Stimulated activated CD4-positive, alpha-beta T cell treated with anti-CD3 and anti-CD28 coated beads, Interleukin-4, amount 100 ng/mL, for 24 hours (primary cell): ENCODE measurements around the gene FAHD2A.
"Not testable (repeated sequence)": the region's sequence is repeated elsewhere in the genome, so short reads cannot be mapped to it uniquely, and the experiment has no call there.

Experiments used
- DNase-seq: peaks from one replicate; pipeline ENCODE4 v3.0.0-alpha.2; 2020

FAHD2A gene

DNA sequence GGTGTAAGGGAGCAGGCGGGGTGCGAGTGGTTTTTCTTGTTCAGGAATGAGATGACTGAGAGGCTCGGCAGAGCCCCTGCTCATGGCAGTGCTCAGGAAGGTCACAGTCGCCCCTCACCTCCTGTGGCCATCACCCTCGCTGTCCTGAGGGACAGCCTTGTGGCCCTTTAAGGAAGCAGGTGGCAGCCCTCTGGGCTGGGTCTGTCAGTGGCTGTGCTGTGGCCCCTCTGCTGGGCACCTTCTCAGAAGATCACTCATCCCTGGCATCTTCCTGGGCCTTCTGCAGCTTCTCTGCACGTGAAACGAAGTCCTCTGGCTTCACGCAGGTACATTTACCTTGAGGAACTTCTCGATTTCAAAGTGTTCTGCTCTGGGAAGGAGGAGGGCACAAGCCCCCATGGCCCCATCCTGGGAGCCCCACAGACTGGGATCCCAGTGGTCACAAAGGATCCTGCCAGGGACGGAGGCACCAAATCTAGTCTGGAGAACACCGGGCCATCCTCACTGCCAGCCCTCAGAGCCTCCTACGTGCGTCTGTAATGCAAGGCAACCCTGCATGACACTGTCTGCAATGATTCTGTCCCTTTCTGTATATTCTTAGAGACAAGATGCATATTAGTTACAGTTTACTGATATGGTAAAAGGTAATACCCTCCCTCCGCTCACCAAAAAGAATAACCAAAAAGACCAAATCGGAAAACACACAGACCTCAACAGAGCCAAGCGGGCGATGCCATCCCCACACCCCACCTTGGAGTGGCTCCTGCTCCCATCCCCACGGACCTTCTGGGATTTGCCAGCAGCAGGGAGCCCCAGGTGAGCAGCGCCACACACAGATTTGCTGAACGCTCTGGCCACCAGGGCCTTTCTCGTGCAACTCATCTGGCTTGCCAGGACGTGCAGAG lies 25.9 kb upstream of the FAHD2A start:
- DNase-seq: no peak

DNA sequence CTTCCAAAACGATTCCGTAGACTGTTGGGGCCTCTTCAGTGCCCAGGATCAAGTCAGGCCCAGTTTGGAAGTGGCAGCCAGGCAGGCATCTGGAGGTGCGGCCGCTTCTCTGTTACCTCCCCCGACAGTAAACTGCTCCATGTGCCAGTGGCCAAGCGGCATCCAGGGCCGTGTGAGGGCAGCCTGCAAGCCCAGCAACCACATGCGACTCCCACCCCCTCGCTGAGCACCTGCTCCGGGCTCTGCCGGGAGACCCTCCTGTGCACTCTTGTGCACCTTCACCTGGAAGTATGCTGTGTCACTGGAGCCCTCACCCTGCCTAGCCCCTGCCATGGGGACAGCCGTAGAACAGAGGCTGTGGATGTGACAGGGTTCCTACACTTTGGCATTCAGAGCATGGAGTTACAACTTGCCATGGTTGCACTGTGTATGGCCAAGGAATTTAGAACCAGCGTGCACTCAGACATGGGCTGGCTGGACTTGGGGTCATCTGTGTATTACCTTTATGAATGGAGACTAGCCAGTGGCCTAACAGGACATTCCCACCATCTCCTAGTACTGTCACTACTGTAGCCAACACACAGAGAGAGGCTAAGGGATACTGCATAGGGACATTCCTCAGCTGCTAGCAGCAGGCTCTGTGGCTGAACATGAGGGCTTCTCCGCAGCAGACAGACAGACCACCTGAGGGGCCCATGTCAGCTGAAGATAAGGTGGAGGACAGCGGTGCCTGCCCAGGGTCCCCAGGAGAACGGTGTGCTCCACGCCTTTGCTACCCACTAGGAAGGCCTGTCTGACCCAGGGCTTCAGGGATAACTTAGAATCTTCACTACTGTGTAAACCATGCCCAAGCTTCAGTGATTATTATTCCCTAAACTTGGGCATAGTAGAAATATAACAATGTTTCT lies 25.0 kb upstream of the FAHD2A start:
- DNase-seq: no peak

DNA sequence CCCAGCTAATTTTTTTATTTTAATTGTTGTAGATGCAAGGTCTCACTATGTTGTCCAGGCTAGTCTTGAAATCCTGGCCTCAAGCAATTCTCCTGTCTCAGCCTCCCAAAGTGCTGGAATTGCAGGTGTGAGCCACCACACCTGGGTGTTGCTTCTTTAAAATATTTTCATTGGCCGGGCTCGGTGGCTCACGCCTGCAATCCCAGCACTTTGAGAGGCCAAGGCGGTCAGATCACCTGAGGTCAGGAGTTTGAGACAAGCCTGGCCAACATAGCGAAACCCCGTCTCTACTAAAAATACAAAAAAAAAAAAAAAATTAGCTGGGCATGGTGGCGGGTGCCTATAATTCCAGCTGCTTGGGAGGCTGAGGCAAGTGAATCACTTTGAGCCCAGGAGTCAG lies 24.2 kb upstream of the FAHD2A start:
- not testable (repeated sequence) for DNase-seq

DNA sequence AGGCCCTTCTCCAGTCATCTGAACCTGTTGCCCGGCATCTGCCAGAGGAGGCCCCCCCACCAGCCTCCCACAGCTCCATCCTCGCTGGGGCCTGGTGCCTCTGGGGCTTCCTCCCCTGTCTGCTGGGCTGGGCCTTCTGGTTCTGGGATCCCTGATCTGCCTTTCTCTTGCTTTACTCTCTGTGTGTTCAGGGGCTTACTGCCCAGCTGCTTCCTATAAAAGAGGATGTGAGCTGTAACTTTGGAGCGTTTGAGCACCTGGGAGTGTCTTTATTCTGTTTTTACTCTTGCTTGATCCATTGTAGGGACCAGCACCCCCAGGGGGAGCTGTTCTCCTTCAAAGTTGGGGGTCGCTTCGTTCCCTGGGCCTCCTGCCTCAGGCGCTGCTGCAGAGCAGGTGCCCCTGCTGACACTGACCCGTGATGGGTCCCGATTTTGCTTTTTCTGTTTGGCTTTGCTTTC lies 23.1 kb upstream of the FAHD2A start:
- no peak for DNase-seq

DNA sequence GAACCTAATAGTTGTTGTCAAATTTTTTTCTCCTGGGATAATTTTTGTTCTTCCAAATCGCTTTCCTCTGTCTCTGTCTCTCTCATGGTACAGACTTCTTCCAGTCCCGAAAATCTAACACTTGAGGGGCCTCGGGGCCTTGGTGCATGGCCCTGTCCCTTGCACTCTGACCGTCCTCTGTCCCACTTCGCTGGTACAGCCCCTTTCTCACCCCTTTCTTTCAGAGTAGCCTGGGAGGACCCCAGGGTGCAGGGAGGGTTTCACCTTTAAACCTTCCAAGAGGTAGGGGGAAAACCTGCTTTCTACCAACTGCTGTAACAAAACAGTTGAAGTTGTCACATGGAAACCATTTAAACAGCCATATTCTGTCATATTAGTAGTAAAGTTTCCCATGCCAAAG lies 22.2 kb upstream of the FAHD2A start:
- no peak for DNase-seq

DNA sequence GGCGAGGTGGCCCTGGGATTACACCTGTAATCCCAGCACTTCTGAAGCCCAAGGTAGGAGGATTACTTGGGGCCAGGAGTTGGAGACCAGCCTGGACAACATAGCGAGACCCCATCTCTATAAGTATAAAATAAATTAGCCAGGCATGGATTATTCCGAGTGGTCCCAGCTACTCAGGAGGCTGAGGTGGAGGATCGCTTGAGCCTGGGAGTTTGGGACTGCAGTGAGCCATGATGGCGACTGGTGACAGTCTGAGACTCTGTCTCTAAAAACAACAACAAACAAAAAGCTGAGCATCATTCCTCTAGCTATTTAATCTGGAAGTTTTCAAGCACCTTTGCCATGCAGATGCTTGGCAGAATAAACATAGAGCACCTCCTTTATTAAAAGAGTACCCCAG lies 21.8 kb upstream of the FAHD2A start:
- DNase-seq: no peak

DNA sequence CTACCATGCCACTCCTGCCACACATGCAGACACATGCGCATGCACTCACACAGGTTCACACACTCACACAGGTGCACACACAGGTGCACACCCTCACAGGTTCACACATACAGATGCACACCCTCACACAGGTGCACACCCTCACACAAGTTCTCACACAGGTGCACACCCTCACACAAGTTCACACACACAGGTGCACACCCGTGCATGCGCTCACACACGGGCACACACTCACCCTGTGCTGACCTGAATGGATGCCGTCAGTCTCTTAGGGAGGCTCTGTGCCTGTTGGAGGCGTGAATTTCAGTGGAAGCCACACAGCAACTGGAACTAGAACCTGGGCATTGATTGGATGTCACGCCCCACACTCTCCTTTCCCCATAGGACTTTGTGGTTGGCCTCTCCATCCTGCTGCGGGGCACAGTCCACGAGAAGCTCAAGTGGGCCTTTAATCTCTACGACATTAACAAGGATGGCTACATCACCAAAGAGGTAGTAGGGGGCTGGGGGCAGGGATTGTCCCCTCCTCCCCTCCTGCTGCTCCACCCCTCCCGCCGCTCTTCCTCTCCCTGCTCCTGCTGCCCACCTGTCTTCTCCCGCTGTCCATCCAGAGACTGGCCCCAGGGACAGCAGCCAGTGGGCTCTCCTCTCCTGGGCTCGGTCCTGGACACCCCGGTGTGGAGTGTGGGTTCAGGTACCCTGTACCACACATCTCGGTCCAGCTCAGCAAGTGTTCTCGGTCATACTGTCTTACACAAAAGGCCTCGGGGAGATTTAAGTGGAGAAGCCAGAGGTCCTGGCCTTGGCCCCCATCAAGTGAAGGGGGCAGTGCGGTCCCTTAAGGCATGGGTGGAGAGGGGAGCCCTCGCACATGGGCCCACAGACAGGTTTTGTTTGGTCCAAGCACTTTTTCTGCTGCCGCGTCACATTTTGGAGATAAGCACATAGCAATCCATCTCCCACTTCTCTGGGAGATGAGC lies 21.0 kb upstream of the FAHD2A start:
- DNase-seq: no peak

DNA sequence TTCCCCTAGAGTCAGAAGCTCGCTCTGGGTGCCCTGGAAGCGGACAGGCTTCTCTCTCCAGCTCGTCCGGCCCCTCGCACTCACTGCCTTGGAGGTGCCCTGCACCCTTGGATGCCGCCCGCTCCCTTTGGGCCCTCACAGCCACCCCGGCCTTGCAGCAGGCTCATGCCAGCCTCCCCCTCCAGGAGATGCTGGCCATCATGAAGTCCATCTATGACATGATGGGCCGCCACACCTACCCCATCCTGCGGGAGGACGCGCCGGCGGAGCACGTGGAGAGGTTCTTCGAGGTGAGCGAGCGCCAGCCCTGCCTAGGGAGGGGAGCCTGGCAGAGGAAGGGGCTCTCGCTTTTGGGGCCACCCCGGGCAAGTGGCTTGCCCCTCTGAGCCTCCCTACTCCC lies 20.3 kb upstream of the FAHD2A start:
- no peak for DNase-seq

DNA sequence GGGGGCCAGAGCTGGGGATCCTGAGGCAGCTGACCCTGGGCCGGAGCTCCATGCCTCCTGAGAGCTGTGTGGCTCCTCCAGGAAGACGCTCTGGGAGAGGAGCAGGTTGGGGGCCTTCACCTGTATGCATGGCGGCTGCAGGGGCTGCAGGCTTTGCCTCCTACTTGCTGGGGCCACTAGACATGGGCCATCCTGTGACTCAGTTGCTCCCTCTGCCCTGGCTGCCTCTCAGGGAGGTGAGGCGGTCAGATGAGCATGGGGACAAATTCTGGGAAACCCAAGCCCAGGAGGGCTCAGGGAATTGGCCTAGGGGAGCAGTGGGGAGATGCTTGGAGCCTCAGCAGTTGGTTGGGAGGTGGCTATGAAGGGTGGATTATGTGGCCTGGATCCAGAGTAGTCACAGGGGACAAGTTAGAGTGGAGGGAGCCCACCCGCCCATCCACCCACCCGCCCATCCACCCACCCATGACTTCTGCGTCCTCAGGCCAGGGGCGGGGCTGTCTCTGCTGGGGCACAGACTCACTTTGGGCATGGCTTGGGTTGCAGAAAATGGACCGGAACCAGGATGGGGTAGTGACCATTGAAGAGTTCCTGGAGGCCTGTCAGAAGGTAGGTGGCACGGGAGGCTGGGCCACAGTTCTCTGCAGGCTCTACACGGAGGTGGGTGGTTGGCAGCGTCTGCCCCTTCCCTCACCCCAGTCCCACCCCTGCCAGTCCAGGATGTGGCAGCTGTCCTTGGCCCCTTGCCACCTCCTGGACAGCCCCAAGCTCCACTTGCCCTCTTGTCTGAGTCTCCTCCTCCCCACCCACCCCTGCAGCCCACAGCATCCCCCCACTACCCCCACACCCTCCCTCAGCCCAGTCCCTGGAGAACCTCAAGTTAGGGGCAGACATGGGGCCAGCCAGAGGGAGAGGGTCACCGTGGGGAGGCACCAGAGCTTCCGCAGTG lies 19.5 kb upstream of the FAHD2A start:
- no peak for DNase-seq

DNA sequence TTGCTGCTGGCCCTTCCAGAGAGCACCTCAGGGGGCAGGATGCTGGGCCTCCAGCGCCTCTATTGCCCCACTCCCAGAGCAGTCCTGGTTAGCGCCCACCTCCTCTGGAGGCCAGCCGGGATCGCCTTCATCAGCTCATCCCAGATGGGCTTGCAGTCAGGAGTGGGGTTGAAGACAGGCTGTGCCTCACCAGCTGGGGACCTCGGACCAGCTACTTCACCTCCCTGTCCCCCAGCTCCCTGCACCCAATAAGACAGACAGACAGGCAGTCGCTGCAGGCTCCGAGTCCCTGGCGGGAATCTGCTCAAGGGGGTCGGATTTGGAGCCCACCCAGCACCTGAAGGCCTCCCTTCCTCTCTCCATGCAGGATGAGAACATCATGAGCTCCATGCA lies 18.9 kb upstream of the FAHD2A start:
- DNase-seq: no peak

DNA sequence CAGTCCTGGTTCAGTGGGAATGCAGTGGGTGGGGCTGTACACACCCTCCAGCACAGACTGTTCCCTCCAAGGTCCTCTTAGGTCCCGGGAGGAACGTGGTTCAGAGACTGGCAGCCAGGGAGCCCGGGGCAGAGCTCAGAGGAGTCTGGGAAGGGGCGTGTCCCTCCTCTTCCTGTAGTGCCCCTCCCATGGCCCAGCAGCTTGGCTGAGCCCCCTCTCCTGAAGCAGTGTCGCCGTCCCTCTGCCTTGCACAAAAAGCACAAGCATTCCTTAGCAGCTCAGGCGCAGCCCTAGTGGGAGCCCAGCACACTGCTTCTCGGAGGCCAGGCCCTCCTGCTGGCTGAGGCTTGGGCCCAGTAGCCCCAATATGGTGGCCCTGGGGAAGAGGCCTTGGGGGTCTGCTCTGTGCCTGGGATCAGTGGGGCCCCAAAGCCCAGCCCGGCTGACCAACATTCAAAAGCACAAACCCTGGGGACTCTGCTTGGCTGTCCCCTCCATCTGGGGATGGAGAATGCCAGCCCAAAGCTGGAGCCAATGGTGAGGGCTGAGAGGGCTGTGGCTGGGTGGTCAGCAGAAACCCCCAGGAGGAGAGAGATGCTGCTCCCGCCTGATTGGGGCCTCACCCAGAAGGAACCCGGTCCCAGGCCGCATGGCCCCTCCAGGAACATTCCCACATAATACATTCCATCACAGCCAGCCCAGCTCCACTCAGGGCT lies 17.5 kb upstream of the FAHD2A start:
- no peak for DNase-seq

DNA sequence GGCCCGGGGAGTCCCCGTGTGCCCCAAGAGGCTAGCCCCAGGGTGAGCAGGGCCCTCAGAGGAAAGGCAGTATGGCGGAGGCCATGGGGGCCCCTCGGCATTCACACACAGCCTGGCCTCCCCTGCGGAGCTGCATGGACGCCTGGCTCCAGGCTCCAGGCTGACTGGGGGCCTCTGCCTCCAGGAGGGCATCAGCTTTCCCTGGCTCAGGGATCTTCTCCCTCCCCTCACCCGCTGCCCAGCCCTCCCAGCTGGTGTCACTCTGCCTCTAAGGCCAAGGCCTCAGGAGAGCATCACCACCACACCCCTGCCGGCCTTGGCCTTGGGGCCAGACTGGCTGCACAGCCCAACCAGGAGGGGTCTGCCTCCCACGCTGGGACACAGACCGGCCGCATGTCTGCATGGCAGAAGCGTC lies 16.9 kb upstream of the FAHD2A start:
- DNase-seq: no peak

DNA sequence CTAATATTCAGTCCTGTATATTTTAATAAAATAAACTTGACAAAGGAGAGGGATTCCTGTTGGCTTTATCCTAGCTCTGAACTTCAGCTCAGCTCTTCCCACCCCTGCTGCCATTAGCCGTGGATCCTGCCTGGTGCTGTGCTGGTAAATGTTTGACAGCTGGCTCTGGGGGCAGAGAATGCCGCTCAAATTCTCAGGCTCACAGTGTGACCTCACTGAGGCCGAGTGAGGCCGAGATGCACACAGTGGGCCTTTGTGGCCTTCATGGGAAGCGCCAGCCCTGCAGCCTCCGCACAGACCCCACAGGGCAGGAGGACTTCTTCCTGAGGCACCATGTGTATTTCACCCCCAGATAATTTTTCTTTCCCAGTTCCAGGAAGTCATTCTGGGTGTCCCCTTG lies 16.5 kb upstream of the FAHD2A start:
- DNase-seq: no peak

DNA sequence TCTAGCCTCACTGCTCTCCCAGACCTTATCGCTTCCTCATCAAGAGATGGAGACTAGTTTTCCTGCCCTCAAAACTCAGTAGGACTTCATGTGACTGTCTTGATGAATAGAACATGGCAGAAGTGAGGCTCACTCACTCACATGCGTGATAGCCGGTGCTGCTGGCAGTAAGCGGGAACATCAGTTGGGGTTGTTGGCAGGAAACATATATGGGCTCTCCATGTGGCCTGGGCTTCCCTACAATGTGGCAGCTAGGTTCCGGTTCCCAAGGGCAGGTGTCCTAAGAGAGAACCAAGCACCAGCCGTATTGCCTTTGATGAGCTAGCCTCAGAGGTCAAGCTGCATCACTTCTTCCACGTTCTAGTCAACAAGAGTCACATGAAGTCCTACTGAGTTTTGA lies 15.2 kb upstream of the FAHD2A start:
- no peak for DNase-seq

DNA sequence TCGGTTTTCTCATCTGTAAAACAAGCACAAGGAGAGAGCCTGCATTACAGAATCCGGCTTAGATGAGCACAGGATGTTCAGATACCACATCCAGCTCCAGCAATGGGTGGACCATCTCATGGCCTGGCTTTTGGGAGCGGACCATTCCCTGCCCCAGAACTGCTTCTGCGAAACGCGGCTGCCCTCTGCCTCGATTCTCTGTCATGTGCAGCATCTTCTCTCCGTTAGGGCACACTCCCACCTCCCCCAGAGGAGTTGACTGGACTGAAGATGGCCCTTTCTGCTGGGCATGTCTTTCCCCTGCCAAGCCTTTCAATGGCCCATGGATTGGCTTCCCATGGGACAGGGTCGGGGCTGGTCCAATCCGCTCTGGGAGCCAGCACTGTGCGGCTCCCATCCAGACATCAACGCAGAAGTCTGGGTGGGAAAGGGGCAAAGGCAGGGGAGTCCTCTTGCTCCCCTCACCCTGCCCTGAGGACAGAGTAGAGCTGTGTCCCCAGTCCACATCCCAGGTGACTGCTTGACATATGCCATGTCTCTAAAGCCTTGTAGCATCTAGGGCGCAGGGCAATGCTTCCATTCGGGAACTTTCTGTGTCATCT lies 14.3 kb upstream of the FAHD2A start:
- no peak for DNase-seq

DNA sequence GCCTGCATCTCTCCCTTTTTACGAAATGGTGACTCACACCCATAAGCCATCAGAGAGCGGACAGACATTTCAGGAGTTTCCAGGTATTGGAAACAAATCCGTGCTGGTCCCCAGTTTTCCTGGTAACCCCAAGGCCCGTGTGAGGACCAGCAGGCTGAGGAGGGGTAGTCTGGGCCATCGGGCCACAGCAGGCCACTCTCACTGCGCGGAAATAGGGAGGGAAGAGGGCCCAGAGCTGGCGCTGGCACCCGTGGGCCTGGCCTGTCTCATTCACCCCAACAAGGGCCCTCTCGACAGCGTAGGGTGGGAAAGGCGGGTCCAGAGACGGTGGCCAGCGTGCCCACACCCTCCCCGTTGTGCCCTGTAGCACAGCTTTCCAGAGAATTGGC lies 13.7 kb upstream of the FAHD2A start:
- no peak for DNase-seq

DNA sequence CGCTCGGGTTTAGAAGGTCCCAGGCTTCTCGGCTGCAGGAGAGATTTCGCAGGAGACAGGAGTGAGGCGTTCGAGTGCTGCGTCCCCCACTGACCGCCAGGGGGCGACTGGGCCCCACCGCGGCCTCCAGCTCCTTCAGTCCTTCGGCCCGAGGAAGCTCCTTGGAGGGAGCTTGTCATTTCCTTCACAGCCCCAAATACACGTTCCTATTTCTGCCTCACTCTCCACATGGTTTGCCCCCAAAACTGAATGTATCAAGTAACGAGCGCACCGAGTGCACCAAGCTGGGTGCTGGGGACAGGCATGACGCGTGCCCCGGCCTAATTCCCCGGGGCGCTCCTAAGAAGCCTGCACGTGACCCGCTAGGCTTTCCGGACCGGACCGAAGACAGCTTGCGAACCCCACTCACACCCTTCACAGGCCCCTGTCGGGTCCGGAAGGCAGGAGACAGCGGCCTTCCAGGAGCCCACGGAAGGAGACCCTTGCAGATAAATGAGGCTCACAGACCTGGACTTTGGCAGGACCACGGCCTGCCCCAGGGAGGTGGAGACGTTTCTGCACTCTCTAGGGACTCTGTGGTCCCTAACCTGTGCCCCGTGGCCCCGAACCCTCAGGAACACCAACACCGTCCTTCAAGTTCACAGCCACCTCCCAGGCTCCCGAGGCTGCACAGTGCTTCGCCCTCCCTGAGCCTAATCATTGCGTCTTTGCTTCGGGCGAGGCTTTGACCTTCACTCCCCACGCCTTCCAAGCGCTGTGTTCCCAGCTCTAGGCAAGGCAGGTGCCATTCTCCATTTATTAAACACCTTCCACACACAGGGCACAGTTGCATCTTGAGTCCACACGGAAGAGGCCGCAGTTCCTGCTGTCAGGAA lies 13.0 kb upstream of the FAHD2A start:
- peak; percentile 39 for DNase-seq

DNA sequence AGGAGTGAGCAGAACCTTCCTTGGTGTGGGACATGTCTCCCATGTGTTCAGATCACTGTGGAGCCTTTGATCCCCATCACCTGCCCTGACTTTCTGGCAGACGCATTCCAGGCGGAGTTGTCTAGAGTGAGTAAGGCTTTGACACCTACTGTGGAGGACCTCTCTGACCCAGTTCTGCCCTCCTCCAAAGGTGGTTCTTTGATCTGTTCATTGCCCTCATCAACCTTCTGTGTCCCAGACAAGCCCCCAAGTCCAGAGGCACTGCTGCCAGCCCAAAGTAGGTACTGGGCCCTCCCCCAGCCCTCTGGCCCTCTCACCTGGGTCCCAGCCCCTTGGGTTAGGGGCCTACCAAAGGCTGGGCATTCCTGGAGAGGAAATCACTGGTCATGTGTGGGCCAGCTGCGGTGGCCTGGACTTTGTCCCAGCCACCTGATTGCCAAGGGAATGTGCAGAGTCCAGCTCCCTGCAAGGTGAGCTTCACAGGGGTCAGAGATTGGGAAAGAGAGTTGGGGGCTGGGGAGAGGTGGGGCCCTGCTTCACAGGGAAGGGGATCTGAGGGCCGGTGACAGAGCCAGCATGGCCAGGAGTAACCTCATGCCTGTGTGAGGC lies 12.1 kb upstream of the FAHD2A start:
- DNase-seq: no peak

DNA sequence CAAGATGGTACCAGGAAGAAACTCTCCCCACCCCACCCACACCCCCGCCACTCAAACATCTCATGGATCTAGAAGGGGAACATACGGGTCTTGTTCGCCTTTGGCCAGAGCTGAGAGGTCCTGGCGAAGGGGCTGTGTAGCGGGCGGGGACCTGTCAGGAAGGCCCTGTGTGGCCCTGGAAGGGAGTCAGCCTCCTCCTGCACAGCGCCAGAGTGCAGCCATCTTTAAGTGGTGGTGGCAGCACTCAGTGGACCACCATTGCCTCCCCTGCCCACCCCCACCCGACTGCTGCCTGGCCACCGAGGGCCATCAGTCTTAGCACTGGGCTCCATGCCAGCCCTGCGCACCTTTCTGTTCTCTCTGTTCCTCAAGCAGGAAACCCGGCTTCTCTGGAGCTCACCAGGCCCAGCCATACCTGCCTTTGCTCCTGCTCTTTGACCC lies 11.6 kb upstream of the FAHD2A start:
- no peak for DNase-seq
